PC-9 (cell line): ENCODE measurements around the gene SCAF1.

Experiments used
- CTCF ChIP-seq: fragments of 200-600 bp; sonication (generic); conservative IDR thresholded peaks from 2 replicates; pipeline ENCODE4 v1.6.1; 2017; ENCODE audit warnings: mixed run types, antibody characterized with exemption, mild to moderate bottlenecking, moderate library complexity
- EZH2 ChIP-seq: fragments of 200-600 bp; sonication (generic); IDR thresholded peaks from 2 replicates; pipeline ENCODE4 v1.8.0; 2017; ENCODE audit warnings: antibody characterized with exemption, low read depth

- TF ChIP-seq CTCF (no peak), EZH2 (no peak)
Measured at GRCh38 chr19:49681830-49682229, 39.8 kb downstream of the SCAF1 start.
